GM18870 (cell line): ENCODE data around the gene AGAP9.
"Not testable (repeated sequence)": the region's sequence is repeated elsewhere in the genome, so short reads cannot be mapped to it uniquely, and the experiment has no call there.

Experiments used
- ATAC-seq: cut with Tn5 transposase; IDR thresholded peaks from one replicate; pipeline ENCODE4 v1.9.1; 2021; ENCODE audit warnings: moderate library complexity; ENCODE audit not compliant: unreplicated experiment

Gene AGAP9

DNA sequence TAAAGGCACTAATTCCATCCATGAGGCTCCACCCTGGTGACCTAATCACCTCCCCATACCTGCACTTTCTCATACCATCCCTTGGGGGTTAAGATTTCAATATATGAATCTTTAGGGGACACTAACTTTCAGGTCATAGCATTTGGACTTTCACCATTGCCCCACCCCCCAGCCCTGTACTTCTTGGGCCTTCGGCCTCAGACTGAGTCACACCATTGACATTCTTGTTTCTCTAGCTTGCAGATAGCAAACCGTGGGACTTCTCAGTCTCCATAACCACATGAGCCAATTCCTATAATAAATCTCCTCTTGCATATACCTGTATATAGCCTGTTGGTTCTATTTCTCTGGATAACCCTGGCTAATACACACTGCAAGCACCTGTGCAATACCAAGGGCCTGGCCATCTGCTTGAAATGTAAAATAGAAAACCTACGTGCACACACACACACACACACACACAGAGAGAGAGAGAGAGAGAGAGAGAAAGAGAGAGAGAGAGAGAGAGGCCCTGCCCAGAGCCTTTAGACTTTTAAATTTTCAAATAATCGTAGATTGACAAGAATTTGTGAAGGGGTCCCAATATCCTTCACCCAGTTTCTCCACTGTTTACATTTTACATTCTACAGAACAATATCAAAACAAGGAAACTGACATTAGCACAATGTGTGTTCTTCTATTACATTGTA, 64.8 kb downstream of the AGAP9 start:
- ATAC-seq = no peak

DNA sequence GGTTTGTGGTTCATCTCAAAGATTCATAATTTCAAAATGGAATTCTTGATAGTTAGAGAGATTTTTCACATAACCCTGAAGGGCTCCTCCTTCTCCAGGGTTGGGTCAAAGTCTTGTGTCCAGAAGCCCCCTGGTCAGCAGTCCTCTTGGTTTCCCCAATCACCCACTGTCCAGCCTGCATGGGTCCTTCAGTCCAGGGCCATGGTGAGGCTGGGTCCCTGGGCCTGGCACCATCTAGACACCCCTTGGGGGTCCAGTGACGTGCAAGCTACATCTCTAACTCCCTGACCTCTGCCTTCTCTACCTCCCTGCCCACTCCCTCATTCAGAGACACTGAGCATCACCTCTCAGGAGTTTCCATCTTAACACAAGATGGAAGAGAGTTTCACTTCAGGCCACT, 65.6 kb downstream of the AGAP9 start:
- ATAC-seq = no peak

DNA sequence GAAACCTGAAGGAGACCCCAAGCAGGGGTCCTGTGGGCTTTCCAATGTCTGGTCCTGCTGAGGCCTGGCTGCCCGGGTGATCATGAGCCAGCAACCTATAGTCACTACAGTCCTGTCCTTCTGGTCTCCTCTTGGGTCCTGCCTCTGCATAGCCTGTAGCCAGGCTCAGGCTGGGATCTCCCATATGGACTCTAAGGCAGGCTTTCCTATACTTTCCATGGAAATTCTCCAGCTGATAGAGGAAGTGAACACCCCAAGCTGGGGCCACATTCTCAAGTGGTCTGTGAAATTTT, 66.0 kb downstream of the AGAP9 start:
- no peak for ATAC-seq

DNA sequence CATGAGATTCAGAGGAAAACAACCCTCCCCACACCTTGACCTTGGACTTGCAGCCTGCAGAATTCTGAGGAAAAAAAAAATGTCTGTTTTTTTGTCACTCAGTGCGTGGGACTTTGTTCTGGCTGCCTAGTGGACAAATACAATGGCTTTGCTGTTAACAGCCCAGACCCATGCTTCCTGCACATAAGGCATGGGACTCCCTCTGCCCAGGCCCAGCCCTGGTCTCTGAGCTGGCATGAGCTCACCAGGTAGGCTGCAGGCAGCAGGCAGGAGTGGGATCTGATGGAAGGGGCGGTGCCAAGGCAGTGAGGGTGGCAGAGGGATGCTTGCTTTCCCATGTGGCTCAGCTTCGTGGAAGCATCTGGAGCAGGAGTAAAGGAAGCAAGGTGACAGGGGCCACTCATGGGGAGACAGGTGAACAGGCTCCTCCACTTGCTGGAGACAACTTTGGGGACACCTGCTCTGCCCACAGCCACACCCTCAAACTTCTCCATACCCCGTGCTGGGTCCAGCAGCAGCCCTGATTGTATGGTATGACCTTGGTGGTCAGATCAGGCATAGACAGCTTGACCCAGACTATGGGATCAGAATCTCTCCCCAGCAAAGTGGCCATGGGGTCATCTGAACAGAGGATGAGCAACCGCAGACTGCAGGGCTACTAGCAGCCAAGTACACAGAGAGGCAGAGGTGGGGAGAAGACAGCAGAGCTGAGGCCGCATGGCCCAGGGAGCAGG, 66.5 kb downstream of the AGAP9 start:
- ATAC-seq = no peak

DNA sequence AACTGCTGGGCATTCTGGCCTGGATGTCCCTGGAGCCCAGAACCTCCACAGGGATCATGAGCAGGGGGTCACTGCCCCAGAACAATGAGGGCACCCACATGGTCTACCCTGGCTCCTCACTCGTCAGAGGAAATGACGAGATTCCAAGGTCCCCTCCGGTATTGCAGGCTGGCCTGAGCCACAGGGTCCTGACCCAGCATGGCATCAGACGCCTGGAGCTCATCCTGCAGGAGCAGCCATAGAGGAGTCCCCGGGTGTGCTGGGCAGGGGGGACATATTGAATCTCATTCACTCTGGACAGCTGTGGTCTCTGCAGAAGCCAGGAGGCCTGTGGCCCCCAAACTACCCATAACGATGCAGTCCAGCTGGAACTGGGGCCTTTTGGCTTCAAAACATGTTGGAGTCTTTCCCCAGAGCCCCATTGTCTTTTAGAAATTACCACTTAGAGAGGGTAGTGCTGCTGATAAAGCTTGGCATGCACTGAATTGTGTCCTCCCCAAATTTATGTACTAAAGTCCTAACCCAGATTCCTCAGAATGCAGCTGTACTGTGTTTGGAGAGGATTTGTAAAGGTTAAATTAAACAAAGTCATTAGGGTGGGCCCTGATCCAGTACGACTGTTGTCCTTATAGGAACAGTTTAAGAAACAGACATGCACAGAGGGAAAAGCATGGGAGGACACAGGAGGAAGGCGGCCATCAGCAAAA, 67.2 kb downstream of the AGAP9 start:
- ATAC-seq = no peak

DNA sequence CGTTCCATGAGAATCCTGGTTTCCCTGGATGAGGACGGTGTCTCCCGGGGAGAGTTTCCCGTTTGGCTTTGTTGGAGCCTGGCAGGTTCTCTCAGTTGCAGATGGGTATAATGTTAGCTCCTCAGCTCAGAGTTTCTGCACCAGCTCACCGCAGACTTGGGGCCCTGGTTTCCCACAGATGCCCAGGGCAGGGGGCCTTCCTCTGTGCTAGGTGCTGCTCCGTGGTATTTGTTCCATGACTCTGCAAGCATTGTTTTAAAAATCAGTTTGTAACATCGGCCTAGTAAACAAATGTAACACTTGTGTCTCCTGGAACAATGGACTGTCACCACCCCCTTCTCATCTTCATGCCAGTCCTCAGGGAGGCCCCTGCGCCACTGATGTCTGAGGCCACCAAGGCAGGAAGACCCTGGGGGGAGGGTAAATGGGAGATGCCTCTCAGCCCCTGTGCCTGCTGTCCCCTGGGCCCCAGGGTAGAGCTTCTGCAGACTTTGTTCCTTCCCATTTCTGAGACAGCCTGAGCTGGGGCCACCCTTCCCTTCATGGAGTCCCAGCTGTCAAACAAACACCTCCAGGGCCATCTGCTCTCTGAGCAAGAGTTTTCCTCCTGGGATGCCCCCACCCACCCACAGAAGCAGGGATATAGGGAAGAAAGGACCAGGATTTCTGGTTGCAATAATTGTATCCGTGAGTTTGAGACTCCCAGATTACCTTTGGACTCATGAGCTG, 67.9 kb downstream of the AGAP9 start:
- not testable (repeated sequence) for ATAC-seq

DNA sequence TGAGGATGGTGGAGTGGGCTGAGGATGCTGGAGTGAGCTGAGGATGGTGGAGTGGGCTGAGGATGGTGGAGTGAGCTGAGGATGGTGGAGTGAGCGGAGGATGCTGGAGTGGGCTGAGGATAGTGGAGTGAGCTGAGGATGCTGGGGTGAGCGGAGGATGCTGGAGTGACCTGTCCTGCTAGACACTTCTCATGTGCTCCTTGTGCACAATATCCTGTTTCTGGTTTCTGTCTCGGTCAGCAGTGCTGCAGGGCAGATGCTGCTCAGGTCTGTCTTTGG, 68.7 kb downstream of the AGAP9 start:
- ATAC-seq = no peak

DNA sequence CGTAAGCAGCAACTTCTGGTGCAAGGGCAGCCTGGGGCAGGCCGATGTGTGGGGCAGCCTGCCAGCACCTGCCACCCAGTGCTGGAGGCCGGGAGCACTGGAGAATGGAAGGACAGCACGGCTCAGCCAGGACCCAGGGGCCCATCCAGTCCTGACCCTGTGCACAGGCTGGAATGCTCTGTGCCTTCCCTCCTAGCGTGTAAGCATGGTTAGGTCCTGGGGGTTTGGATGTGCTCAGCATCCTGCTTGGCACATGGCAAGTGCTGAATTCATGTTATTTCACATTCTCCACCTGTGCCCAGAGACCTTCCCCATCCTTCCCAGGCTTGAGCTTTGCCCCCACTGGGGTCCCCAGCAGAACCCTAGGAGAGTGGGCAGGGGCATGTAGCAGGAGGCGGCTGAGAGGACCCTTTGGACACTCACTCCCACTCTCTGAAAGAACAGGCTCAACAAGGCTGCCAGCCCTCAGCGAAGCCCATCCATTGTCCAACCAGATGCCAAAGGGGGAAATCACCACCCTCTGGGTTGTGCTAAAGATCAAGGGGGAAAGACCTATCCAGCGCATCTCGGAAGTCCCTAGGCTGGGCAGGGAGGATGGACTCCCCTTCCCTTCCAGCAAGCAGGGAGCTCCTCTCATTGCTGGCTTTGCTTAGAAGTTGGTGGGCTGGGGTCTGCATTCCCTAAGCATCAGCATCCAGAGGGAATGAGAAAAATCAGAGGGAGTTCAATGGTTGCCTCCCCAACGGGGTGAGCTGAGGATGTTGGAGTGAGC, 69.2 kb downstream of the AGAP9 start:
- ATAC-seq = no peak

DNA sequence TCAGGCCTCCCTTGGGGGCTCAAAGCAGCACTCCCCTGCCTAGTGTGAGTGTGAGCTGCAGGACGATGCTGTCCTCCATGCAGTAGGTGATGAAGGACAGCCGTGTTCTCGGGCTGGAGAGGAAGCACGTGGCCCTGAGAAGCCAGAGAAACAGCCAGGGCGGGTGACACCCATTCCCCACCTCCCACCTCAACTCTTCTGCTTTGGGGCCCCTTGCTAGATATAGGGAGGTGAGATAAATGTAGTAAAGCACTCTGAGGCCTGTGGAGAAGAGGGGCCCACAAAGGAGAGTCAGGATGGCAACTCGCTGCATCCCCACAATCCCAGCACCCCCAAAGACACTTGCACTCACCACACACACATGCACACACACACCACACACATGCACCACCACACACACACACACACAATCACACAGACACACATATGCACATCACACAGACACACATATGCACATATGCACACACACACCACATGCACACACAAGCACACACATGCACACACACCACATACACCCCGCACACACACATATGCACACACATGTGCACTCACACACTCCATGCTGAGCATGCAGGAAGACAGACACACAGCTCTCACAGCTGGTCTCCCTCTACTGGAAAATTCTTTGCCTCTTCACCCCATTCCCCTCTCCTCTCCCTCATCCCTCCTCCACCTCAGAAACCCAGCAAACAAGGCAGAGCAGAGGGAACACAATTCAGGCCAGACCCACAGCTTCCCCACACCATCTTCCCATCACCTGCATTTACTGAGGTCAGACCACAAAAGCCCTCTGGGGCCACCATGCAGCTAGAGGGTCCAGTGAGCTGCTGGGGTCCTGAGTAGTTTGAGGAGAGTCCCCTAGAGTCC, 70.1 kb downstream of the AGAP9 start:
- no peak for ATAC-seq

DNA sequence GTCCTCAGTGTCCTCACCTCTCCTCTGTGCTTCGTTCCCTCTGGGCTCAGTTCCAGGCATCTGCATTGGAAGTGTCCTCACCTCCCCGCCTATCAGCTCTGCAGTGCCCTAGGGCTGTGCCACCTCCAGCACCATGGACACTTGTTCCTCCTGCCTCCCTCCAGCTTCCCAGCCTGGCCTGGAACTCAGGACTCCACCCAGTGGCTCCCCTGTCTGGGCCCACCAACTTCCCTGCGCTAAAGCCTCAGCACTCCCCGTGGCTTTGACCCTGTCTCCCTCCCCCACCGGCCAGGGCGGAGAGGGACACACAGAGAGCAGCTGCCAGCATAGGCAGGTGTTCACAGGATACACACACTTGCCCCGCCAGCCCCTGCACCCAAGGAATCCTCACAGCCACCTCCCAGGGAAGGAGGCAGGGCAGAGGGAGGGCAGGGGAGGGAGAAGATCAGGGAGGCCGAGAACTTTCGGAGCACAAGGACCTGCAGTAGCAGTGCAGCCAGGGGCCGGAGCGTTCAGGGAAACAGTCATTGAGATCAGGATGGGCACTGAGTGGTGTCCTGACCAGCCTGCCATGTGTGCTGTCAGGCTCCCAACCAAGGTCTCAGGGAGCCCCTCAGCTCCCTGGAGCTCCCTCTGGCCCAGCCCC, 70.8 kb downstream of the AGAP9 start:
- no peak for ATAC-seq

DNA sequence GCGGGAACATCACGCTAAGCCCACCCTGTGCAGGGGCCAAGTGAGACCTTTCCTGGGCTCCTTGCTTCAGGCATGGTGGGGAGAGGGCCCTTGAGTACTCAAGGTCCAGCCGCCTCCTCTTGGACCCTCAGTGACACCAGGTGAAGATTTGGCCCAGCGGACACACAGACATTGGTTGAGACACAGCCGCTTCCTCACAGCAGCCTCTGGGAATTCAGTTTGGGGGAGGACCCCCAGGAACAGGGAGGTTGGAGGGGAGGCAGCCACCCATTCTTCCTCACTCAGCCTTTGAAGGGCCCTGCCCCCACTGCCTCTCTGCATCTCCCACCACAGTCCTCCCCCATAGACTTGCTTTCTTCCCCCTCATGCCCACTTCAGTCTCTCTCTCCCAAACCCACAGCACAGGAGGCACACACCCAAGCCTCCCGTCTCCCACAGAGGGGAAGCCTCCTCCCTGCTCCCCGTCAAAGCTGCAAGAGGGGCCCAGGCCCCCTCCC, 71.4 kb downstream of the AGAP9 start:
- ATAC-seq = no peak
